Tibial nerve (tissue), 4 donors: ENCODE data around the gene RABEPK.

Experiments used
- EP300 ChIP-seq, 2 donors: sonication (generic); formaldehyde crosslinking; IDR thresholded peaks; one replicate each; pipeline ENCODE4 v1.6.1; 2017; ENCODE audit warnings: antibody characterized with exemption in 2 of 2, mild to moderate bottlenecking in 1 of 2
- POLR2A ChIP-seq, 2 donors: fragments of 450-650 bp; IDR thresholded peaks; one replicate each; pipeline ENCODE4 v1.6.1; 2017; ENCODE audit warnings: antibody characterized with exemption in 2 of 2, mild to moderate bottlenecking in 2 of 2, moderate library complexity in 2 of 2
- TF ChIP-seq, protein P1 (sequence below), 5 experiments: fragments of 200-600 bp in 3 of 5; fragments of 450-650 bp in 2 of 5; sonication (generic) in 3 of 5; IDR thresholded peaks; one replicate each; pipeline ENCODE4 v1.5.1; 2016 to 2019; ENCODE audit warnings: antibody characterized with exemption in 5 of 5, mild to moderate bottlenecking in 3 of 5, moderate library complexity in 2 of 5

DNA sequence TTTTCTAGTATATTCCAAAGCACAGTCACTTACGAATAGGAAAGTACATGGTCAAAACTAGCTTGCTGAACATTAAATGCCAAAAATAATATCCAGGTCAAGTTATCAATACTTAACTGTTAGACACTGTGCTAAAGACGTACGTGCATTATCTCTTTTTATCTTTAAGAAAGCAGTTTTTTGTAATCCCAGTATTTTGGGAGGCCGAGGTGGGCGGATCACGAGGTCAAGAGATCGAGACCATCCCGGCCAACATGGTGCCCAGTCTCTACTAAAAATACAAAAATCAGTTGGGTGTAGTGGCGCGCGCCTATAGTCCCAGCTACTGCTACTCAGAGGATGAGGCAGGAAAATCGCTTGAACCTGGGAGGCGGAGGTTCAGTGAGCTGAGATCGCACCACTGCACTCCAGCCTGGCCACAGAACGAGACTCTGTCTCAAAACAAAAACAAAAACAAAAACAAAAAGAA, 43.5 kb downstream of the RABEPK start:
- TF ChIP-seq, protein P1, sequence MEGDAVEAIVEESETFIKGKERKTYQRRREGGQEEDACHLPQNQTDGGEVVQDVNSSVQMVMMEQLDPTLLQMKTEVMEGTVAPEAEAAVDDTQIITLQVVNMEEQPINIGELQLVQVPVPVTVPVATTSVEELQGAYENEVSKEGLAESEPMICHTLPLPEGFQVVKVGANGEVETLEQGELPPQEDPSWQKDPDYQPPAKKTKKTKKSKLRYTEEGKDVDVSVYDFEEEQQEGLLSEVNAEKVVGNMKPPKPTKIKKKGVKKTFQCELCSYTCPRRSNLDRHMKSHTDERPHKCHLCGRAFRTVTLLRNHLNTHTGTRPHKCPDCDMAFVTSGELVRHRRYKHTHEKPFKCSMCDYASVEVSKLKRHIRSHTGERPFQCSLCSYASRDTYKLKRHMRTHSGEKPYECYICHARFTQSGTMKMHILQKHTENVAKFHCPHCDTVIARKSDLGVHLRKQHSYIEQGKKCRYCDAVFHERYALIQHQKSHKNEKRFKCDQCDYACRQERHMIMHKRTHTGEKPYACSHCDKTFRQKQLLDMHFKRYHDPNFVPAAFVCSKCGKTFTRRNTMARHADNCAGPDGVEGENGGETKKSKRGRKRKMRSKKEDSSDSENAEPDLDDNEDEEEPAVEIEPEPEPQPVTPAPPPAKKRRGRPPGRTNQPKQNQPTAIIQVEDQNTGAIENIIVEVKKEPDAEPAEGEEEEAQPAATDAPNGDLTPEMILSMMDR (IDR thresholded peaks at IDR 0.05) = no peak
- TF ChIP-seq EP300 (IDR thresholded peaks at IDR 0.05) (no peak), POLR2A (IDR thresholded peaks at IDR 0.05) (no peak)
